Measurements from ENCODE around the gene CTBP1. TPM values are rescaled to one million over a fixed set of nuclear protein-coding genes. Genes with fewer than 3 reads are reported as not detected.

The CTBP1 gene
- total RNA-seq, 1 donor from 2014 or later = 112 TPM

DNA sequence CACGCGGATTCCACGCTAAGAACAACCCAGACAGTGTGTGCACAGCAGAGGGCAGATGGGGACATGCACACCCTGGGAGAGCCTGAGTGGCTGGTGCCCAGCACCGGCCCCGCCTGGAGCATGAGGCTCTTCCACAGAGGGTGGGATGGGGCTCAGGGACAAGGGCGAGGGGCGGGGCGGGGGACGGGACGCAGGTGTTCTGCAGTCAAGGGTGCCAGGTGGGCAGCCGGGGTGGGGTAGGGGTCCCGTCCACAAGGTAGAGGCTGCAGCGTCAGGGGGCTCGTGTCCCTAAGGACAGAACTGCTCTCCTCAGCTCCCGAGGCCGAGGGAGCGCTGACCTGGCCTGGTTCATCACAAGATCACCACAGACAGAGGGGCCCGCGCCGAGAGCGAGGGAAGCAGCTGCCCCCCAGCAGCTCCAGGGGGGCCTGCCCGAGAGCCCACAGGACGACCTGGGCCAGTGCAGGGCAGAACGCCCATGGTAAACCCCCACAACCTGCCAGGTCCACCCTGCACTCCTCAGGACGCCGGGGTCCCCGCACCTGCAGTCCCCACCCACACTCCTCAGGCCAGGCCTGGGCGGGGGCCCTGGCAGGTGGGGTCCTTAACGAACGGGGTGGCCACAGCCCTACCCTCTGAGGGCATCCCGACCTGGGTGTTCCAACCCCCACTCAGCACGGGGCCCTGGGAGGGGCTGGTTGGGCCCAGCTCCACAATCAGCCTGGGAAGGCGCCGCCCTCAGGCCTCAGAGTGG is 26.7 kb downstream of the CTBP1 start:
- DNase-seq = no peak
- H3K27me3 ChIP-seq (ENCODE audit: low read depth) = no peaks in the 10 kb centered on the region
- H3K4me3 ChIP-seq = no peak overlapping the region
- H3K4me1 ChIP-seq = peaks cover 26% of the 10 kb centered on the region
- no peaks in the 10 kb centered on the region for H3K9me3 ChIP-seq (replicated peaks)
- H3K27ac ChIP-seq (replicated peaks) = no peak overlapping the region
- TF ChIP-seq, protein P1, sequence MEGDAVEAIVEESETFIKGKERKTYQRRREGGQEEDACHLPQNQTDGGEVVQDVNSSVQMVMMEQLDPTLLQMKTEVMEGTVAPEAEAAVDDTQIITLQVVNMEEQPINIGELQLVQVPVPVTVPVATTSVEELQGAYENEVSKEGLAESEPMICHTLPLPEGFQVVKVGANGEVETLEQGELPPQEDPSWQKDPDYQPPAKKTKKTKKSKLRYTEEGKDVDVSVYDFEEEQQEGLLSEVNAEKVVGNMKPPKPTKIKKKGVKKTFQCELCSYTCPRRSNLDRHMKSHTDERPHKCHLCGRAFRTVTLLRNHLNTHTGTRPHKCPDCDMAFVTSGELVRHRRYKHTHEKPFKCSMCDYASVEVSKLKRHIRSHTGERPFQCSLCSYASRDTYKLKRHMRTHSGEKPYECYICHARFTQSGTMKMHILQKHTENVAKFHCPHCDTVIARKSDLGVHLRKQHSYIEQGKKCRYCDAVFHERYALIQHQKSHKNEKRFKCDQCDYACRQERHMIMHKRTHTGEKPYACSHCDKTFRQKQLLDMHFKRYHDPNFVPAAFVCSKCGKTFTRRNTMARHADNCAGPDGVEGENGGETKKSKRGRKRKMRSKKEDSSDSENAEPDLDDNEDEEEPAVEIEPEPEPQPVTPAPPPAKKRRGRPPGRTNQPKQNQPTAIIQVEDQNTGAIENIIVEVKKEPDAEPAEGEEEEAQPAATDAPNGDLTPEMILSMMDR (IDR thresholded peaks at IDR 0.05; ENCODE audit: borderline replicate concordance) = no peak
- H3K36me3 ChIP-seq = peaks cover 69% of the 10 kb centered on the region
- intact Hi-C loops (cut with micrococcal nuclease) = no loop called here

DNA sequence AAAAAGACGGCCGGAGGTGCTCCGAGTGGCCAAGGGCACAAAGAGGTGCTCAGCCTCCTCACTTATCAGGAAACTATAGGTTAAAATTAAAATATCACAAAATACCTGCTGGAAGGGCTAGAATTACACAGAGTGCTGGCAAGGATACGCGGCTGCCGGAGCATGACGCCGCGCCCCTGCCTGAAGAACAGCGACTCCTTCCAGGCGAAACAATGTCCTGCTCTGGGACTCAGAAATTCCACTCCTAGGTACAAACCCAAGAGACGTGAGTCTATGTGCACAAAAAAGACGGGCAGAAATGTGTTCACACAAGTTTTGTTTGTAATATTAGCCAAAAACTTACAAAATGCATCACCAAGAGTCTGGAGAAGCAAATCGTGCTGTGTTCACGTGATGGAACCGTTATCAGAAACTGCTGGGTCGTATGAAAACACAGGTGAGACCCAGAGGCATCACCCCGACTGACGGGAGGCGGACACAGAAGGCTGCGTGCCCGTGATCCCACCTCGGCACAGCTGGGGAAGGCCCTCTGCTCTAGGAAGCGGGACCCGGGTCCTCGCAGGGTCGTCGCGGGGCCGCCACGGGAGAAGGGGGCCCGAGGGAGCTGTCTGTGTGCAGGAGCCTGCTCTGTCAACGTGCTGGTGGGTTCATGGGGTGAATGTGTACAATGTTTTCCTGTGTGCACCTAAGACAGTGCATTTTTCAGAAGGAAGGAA is 27.6 kb downstream of the CTBP1 start:
- H3K4me3 ChIP-seq = no peak overlapping the region
- TF ChIP-seq, protein P1 (IDR thresholded peaks at IDR 0.05; ENCODE audit: borderline replicate concordance) = no peak
- intact Hi-C loops (cut with micrococcal nuclease) = no loop called here

DNA sequence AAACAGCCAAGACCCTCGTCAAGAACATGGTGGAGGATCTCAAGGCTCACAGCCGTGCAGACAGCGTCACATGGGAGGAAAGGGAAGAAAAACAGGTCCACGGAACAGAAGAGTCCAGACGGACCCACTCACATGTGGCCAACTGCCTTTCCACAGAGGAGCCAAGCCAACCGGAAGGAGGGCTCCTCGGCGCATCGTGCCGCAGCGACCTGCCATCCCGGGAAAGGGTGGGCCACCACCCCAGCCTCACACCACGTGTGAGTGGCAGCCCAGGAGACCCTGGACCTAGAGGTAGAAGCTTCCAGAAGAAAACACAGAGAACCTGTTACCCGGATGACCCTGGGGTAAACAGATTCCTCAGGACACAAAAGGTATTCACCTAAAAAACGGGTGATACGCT is 28.4 kb downstream of the CTBP1 start:
- Histone ChIP-seq H3K36me3 (peaks cover 74% of the 10 kb centered on the region), H3K27ac (replicated peaks) (no peak overlapping the region), H3K4me1 (peaks cover 27% of the 10 kb centered on the region), H3K9me3 (replicated peaks) (no peaks in the 10 kb centered on the region), H3K27me3 (ENCODE audit: low read depth) (no peaks in the 10 kb centered on the region), H3K4me3 (no peak overlapping the region)
- TF ChIP-seq, protein P1 (IDR thresholded peaks at IDR 0.05; ENCODE audit: borderline replicate concordance) = no peak
- no peak for DNase-seq
- intact Hi-C loops (cut with micrococcal nuclease) = no loop called here

More for the DNA sequence above, 27.6 kb downstream of the CTBP1 start:
- no peaks in the 10 kb centered on the region for H3K9me3 ChIP-seq (replicated peaks)
- peaks cover 28% of the 10 kb centered on the region for H3K4me1 ChIP-seq
- no peak for DNase-seq
- no peaks in the 10 kb centered on the region for H3K27me3 ChIP-seq (ENCODE audit: low read depth)
- H3K36me3 ChIP-seq = peaks cover 69% of the 10 kb centered on the region
- H3K27ac ChIP-seq (replicated peaks) = no peak overlapping the region

DNA sequence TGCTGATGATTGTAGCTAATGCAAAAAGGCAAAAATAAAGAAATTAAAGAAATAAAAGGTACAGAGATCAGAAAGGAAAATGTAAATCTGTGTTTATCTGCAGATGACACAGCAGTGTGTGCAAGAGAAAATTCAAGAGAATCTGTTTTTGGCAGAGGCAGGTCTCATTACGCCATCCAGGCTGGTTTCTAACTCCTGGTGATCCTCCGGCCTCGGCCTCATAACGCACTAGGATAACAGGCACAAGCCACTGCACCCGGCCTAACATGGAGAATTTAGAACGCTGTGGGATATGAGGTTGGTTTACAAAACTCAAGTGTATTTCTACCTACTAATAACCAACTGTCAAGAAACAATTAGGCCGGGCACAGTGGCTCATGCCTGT is 29.4 kb downstream of the CTBP1 start:
- DNase-seq = no peak
- Histone ChIP-seq H3K36me3 (peaks cover 74% of the 10 kb centered on the region), H3K27ac (replicated peaks) (no peak overlapping the region), H3K4me3 (no peak overlapping the region), H3K27me3 (ENCODE audit: low read depth) (no peaks in the 10 kb centered on the region), H3K4me1 (peaks cover 30% of the 10 kb centered on the region), H3K9me3 (replicated peaks) (no peaks in the 10 kb centered on the region)
- intact Hi-C loops (cut with micrococcal nuclease) = no loop called here
- TF ChIP-seq, protein P1 (IDR thresholded peaks at IDR 0.05; ENCODE audit: borderline replicate concordance) = no peak

DNA sequence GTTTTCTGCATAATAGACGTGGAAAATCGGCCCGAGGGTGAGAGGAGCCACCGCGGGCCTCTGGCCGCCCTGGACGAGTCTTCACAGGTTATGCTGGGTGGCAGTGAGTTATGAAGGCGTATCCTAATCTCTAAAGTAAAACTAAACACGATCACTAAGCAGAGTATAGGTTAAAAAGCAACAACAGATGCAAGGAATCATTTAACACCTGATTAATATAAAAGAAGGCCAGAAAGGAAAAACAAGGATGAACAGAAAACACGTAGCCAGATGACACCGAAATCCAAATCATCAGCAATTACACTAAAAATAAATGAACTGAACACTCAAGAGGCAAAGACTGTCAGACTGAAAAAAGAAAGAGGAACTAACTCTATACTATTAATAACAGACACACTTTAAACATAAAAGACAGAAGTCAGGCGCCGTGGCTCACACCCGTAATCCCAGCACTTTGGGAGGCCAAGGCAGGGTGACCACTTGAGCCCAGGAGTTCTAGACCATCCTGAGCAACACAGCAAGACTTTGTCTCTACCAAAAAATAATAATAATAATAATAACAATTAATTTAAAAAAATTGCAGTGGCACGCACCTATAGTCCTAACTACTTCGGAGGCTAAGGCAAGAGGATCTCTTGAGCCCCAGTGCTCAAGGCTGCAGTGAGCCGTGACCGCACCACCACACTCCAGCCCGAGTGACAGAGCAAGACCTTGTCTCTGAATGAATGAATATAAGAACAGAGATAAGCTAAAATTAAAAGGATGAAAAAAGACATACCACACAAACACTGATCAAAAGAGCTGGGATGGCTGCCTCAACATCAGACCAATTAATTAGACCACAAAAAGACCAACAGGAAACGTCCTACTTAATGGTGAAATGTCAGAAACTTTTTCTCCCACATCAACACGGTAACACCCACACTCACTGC is 30.0 kb downstream of the CTBP1 start:
- H3K27ac ChIP-seq (replicated peaks) = no peak overlapping the region
- intact Hi-C loops (cut with micrococcal nuclease) = no loop called here
- DNase-seq = no peak
- peaks cover 31% of the 10 kb centered on the region for H3K4me1 ChIP-seq
- TF ChIP-seq, protein P1 (IDR thresholded peaks at IDR 0.05; ENCODE audit: borderline replicate concordance) = no peak
- no peak overlapping the region for H3K4me3 ChIP-seq
- H3K9me3 ChIP-seq (replicated peaks) = no peaks in the 10 kb centered on the region
- H3K27me3 ChIP-seq (ENCODE audit: low read depth) = no peaks in the 10 kb centered on the region
- H3K36me3 ChIP-seq = peaks cover 74% of the 10 kb centered on the region

Data from left ventricle myocardium inferior (tissue), 1 donor.